Brain pericyte (primary cell): ENCODE measurements around the gene FUNDC2.
"Not testable (repeated sequence)": the region's sequence is repeated elsewhere in the genome, so short reads cannot be mapped to it uniquely, and the experiment has no call there.

Experiments used
- DNase-seq: peaks from one replicate; pipeline ENCODE4 v3.0.0-alpha.2; 2012; ENCODE audit warnings: low read depth, low spot score

Gene FUNDC2, protein sequence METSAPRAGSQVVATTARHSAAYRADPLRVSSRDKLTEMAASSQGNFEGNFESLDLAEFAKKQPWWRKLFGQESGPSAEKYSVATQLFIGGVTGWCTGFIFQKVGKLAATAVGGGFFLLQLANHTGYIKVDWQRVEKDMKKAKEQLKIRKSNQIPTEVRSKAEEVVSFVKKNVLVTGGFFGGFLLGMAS

GRCh38 chrX:155026727-155027508, at the start of gene FUNDC2:
Gene FUNDC2, plus strand, starts transcription at chrX:155026844. Its CDS starts 95 bp downstream, at chrX:155026939.
- DNase-seq, result peak; percentile 82

- DNase-seq, result no peak
Measured at GRCh38 chrX:154979629-154980028, 47.0 kb upstream of the FUNDC2 start.

GRCh38 chrX:154980330-154981115, 46.1 kb upstream of the FUNDC2 start:
- DNase-seq, result no peak

DNA sequence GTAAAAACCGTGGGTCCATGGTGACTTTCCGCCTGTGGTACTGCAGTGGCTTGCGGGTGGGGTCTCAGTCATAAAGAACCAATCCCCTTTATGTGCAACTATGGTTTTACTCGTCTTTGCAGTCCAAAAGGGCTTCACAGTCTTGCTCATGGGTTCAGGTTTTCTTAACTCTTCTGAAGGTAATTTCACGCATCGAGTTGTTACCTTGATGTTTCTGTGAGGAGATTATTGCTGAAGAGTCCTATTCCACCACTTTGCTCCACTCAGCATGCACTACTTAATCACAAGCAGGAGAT, 45.6 kb upstream of the FUNDC2 start:
- DNase-seq, result no peak

DNA sequence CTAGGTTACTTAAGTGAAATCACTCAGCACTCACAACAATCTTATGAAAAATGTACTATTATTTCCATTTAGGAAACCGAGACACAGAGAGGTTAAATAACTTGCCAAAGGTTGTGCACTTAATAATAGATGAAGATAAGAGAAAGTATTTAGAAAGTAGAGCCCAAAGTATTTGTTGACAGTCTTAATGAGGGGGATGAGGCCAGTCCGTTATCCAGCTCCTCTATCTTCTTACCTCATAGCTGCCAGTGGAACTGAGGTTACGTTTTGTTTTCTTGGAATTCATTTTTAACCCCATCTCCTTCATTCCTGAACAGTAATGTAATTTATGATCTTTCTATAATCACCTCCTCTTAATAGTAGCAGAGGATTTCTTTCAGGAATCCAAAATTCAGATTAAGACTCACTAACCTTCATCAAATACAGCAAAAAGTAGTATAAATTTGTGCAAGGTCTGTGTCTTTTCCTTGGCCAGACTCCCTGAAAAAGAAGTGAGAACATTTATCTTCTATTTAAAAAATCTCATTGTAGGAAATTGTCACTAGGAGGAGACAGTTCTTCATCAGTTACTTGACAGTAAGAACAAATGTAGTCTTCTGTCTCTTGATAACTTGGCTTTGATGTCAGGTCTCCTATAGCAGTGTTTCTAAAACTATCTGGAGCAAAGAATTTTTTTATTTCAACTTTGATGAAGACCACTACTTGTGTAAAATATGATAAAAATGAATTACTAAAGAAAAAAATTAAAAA, 39.6 kb upstream of the FUNDC2 start:
- DNase-seq, result no peak

DNA sequence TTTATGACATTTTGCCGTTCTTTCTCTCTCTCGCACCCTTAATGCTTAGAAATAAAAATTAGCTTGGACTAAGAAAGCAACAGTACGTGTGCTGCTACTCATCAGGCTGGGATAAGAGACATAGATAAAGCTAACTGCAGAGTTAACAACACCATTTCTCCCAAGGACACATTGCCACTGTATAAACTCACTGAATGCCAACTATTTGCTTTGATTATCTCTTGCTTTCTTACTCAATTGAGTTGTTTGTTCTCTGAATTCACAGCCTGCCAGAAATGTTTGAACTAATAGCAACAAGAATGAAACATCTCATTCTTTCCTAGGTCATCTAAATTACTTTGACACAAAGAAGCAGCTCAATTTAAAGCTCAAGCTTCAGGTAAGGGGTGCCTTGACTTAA, 38.7 kb upstream of the FUNDC2 start:
- no peak for DNase-seq

DNA sequence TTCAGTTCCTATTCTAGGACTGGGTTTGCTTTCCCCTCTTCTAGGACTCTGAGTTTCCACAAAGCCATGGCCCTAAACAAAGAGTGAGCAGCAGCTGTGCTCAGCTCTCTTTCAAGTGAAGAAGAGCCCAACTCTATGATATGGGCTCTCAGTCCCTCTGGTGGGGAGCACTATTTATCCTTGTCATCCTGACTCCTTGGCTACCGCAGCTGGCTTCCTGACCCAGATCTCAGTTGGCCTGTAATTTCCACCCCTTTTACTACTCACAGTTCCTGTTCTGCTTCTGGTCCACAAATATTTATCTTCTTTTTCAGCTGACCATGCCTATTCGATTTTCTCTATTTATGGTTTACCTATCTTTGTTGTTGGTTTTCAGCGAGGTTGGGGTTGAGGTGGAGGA, 37.9 kb upstream of the FUNDC2 start:
- DNase-seq, result no peak

DNA sequence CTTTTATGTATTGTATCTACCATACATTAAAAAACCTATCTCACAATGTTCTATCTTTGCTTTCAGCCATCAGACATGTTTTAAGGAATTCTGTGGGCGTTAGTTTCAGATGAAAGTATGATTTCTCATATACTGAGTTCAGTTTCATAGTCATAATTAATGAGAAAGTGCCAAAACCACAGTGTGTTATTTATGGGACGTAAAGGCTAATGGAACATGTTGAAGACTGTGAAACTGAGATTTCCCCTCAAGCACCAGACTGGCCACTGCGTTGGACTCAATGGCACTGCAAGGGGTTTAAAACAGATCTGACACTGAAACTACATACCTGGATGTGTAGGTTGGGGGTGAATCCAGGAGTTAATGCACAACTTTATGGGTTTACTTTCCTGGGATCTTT, 36.1 kb upstream of the FUNDC2 start:
- no peak for DNase-seq

DNA sequence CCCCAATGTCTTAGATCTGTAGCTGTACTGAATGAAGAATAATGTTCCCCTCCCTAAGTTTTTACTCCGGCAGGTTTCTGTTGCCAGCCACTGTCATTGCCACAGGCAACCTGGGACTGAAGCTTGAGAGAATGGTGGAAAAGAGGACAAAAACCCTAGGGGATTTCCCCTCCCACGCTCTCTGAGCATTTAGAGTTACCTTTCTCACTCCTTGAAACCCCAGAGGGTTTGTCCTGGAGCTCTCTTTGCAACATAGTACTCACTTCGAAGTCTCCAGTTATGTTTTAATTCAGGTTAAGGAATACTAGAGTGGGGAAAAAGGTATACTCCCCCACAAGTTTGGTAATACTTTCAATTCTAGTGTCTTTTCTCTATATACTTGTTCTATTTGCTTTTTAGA, 35.6 kb upstream of the FUNDC2 start:
- no peak for DNase-seq

GRCh38 chrX:154991476-154991875, 35.2 kb upstream of the FUNDC2 start:
- no peak for DNase-seq

DNA sequence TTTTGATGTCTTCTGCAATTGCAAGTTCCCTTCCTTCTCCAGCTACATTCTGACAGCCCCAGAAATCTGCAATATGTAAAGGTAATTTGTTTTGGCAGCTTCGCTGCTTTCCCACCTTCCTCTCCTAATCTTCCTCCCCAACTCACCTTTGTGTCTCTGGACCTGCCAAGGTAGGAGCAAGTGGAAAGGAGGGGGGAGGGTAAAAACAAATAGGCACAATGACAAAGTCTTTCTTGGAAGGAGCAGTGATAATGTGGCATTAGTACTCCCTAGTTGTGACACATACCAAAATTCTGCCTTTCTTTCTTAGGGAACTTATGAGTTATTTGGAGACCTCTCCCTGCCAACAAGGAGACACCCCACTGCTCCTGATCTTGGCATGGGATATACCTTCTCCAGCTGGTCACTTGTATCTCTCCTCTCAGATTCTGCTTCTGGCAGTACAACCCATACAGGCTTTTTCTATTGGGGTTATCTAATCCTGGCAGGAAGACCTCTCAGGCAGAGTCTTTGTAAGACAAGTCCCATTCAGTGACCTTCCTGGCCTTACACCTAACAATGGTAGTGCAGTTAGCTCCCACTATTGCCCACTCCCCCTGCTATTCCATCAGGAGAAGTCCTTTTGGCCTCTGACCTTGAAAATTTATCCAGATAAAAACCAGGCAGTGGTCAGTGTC, 28.3 kb upstream of the FUNDC2 start:
- DNase-seq, result no peak

DNA sequence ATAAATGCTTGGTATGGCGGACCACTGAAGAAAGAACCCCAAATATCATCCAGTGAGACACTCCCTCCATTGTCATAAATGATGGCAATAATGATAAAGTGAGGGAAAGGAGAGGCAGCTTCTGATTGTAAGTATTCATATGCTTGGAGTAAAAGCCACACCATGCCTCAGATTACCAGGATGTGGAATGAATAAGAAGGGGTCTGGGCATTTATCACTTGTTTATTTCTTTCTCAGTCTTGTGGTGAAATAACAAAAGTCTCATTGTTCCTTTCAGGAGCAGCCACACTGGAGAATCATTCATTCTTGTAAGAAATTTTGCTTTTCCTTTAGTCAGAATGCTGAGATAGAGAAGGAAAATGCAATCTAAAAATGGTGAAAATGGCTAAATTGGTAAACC, 25.8 kb upstream of the FUNDC2 start:
- DNase-seq, result no peak

DNA sequence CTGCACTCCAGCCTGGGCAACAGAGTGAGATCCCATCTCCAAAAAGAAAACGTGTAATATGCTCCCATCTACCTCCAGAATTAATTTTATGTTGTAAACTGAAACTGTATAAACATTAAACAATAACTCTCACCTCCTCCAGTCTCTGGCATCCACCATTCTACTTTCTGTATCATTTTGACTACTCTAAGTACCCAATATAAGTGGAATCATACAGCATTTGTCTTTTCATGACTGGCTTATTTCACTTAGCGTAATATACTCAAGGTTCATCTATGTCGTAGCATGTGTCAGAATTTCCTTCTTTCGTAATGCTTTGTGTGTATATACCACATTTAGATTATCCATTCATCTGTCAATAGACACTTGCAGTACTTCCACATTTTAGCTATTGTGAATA, 24.8 kb upstream of the FUNDC2 start:
- DNase-seq, result no peak

DNA sequence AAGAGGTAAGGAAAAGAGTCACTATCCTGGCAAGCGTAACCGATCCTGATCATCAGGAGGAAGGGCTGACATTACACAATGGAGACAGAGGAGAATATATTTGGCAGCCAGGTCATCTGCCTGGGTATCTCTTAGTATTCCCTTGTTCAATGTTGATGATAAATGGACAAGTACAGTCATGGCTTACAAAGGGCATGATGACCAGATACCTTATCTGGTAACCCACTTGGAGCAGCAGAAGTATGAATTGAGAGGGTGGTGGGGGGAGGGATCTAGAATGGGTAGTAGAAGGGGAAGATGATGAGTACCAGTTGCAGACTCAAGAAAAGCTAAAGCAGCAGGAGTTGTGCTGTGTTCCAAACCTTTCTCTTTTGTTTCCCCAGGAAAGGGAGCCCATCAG, 21.5 kb upstream of the FUNDC2 start:
- no peak for DNase-seq

DNA sequence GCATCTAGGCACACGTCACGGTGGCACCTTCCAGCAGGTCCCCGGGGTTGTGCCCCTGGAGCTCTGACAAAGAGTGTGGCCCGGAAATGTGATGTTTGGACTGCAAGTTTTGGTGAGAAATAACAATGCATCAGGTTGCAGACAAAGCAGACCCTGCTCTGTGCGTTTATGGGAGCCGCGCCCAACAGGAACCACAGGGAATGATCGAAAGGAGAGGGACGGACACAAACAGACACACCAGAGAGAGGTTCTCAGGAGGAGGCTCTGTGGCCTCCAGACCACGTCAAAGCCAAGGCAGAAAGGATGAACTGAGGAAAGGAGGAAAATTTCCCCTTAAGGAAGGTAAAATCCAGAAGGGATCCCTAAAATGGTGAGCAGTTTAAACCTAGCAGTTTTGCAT, 20.3 kb upstream of the FUNDC2 start:
- DNase-seq, result not testable (repeated sequence)

DNA sequence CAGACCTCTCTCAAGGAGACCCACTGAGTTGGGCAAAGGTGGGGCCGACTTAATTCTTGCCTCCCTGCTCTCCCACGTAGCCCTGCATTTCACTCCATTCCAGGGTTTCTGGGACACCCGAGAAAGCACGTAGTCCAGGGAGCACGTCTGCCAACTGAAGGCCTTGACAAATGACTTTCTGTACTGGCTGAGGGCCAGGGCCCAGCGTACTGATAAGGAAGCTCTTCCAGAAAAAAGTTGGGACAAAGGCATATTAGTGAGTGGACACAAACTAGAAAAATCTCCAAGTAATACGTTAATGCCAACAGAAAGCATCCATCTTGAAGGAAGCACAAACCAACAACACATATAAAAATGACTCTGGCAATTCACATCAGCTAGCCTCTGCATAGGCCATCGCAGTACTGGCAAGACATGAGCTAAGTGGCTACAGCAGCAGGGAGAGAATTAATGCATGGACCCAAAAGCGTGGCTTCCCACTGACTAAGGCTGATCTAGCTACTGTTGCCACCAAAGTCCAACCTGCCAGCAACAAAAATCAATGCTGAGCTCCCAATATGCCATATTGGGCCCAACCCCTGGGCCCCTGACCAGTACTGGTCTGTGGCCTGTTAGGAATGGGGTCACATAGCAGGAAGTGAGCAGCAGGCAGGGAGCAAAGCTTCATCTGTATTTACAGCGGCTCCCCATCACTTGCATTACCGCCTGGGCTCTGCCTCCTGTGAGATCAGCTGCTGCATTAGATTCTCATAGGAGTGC, 19.6 kb upstream of the FUNDC2 start:
- not testable (repeated sequence) for DNase-seq

DNA sequence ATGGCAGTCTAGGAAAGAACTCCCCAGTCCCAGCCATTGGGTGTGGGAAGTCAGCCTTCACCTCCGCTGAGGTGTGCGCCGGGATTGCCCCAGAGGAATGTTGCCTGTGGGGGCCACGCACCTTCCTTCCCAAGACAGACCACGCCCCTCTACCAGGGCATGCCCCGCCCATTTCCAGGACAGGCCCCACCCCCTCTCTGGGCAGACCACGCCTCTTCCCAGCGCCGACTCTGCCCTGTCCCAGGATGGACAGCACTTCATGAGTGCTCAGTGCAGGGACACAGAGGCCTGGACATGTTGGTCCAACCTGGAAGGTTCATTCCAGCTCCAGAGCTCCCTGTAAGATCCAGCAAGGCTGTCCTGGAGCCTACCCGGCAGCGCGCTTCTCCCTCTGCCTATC, 18.1 kb upstream of the FUNDC2 start:
- not testable (repeated sequence) for DNase-seq

- no peak for DNase-seq
Measured at GRCh38 chrX:155009994-155010472, 16.6 kb upstream of the FUNDC2 start.

DNA sequence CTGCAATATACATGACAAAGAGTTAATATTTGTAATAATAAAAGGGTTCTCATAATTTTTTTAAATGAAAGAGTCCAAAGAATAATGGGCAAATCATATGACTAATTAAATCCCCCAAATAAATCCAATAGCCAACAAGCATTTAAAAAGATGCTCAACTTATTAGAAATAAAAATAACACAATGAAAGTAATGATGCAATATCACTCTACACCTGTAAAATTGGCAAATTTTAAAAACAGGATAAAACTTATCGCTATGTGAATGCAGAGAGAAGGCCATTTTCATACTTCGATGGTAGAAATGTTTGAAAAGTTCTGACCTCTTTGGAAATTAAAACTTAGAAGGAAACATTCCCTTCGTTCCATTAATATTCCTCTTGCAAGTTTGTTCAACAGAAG, 6.1 kb upstream of the FUNDC2 start:
- DNase-seq, result no peak

DNA sequence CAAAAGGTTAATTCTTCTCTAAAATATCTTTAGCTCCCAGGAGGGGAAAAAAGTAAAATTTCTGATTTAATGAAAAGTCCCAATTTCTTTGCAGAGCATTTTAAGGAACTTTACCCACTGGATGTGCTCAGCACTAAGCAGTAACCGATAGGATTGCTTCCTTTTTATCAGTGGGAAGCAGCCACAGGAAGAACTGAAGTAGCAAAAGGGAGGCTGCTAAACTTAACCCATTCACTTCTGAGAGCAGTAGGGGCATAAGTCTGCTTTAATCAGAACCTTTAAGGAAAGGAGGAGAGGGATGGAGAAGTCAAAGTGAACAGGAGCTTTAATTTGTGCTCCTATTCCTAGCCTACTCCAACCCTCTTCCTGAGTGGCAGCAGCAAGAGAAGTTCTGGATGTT, 4.1 kb upstream of the FUNDC2 start, which contains the start of gene F8:
F8 (minus strand) TSS at position 139 of the 400 bp plus-strand sequence. CDS start 171 bp downstream, outside the sequence.
- no peak for DNase-seq
